K562 treated with DMSO at 1 percent for 24 hours (cell line): ENCODE data around the gene ESPN. TPM values are rescaled to one million over a fixed set of nuclear protein-coding genes. Genes with fewer than 3 reads are reported as not detected.

Experiments
- total RNA-seq: library from RNA; unstranded; fragments of 300-600 nt; gene quantifications from 2 replicates; pipeline ENCODE4 v1.2.3, GENCODE V29; 2022; ENCODE audit warnings: low read depth; ENCODE audit not compliant: insufficient read depth

ESPN gene, protein sequence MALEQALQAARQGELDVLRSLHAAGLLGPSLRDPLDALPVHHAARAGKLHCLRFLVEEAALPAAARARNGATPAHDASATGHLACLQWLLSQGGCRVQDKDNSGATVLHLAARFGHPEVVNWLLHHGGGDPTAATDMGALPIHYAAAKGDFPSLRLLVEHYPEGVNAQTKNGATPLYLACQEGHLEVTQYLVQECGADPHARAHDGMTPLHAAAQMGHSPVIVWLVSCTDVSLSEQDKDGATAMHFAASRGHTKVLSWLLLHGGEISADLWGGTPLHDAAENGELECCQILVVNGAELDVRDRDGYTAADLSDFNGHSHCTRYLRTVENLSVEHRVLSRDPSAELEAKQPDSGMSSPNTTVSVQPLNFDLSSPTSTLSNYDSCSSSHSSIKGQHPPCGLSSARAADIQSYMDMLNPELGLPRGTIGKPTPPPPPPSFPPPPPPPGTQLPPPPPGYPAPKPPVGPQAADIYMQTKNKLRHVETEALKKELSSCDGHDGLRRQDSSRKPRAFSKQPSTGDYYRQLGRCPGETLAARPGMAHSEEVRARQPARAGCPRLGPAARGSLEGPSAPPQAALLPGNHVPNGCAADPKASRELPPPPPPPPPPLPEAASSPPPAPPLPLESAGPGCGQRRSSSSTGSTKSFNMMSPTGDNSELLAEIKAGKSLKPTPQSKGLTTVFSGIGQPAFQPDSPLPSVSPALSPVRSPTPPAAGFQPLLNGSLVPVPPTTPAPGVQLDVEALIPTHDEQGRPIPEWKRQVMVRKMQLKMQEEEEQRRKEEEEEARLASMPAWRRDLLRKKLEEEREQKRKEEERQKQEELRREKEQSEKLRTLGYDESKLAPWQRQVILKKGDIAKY
- total RNA-seq, result 4.8 and 7.7 TPM in 2 replicates

DNA sequence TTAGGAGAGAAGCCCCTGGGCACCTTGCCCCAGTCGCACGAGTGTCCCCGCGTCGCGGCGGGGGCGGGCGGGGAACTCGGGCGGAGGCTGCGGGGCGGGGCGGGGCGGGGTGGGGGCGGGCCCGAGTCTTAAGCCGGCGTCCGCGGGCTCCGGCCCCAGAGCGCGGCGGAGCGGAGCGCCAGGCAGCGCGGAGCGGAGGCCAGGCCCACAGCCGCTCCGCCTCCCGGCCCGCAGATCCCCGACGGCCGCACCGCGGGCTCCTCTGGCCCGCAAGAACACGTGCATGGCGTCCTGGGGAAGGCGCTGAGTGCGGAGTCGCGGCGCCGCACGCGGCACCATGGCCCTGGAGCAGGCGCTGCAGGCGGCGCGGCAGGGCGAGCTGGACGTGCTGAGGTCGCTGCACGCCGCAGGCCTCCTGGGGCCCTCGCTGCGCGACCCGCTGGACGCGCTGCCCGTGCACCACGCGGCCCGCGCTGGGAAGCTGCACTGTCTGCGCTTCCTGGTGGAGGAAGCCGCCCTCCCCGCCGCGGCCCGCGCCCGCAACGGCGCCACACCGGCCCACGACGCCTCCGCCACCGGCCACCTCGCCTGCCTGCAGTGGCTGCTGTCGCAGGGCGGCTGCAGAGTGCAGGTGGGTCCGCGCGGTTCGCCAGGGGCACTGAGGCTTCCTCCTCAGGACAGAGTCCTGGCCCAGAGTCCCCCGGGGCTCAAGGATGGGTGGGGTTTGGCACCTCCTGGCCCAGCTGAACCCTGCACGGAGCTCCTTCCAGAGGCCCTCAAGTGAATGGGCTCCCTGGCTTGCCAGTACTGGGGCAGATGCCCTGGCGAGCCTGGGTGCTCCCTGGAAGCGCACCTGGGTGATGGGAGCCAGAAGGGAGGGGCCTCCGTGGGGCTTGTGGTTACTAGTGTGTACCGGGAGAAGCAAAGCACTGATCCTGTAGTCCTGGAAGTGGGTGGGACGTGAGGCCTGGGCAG is at the start of gene ESPN:
Gene ESPN (plus strand): TSS at position 158 of the 975 bp plus-strand sequence. CDS start 180 bp downstream, at position 338.

DNA sequence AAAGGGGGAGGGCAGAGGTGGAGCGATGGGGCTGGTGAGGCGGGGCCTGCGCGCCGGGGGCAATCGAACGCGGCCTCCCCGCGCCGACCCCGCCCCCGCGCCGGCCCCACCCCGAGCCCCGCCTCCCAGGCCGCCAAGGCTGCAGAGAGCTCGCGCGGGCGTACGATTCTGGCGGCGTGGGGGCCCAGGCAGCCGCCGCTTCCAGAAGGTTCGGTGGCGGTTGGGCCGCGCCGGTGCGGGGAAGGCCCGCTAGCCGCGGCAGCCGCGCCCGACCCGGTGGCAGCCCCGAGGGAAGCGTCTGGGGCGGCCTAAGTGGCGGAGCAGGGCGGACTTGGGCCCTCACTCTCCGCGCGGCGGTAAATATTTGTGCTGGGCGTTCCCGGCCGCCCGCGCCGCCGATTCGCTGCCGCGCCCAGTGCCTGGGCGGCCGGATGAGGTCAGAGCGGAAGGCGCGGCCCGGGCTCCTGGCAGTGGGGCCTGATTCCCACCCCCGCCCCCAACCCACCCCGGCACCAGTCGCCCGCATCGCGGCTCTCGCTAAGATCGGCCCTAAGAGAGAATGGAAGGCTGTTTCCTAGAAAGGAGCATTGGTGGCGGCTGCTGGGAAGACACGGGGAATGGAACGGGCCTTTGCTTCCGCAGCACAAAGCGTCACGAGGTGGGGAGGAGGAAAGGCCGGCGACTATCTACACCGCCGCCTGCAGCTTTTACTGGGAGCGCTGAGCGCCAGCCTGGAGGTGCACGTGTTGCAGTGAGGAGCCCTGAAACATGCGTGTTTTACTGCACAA is 31.0 kb upstream of the ESPN start, which contains the start of gene ACOT7:
Gene ACOT7 (minus strand): TSS at position 368 of the 788 bp plus-strand sequence. CDS start 368 bp downstream, outside the sequence.

DNA sequence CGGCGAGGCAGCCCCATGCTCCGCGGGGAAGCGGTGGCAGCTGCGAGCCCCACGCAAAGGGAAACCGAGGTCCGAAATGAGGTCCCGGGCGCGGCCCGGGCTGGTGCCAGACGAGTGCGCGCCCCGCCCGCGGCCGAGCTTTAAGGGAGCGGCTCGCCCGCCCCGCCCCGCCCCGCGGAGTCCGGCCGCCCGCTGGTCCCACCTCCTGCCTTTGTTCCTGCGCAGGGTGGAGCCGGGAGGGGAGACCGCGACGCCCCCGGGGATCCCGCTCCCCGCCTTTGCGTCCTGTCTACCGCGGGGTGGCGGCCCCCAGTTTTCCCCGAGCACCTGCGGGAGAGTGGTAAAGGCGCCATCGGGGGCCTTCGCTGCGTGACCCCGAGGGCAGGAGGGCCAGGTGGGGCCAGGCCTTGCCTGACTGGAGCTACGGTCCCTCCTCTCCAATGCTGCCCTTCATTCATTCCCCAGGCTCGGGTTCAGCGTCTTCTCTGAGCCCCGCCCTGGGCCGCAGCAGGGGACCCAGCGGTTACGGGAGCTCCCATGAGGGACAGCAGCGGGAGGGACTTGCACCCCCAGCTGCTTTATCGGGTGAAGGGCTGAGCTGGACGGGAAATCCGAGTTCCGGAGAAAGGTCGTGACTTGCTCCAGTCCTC is 4.6 kb upstream of the ESPN start, which contains the start of gene HES2:
Gene HES2 (minus strand): TSS at position 116 of the 650 bp plus-strand sequence. CDS start 99 bp downstream, at position 17.

DNA sequence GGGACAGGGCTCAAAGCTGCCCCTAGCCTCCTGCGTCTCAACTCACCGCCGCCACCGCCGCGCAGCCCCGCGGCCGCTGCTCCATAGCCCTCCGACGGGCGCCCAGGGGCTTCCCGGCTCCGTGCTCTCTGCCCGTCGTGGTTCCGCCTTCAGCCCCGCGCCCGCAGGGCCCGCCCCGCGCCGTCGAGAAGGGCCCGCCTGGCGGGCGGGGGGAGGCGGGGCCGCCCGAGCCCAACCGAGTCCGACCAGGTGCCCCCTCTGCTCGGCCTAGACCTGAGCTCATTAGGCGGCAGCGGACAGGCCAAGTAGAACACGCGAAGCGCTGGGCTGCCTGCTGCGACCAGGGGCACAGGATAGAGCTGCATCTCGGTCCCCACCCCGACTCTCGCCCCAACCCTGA is 41.4 kb downstream of the ESPN start, which contains the start of gene TNFRSF25:
Gene TNFRSF25 (minus strand): TSS at position 151 of the 400 bp plus-strand sequence. CDS start 66 bp downstream, at position 85.

DNA sequence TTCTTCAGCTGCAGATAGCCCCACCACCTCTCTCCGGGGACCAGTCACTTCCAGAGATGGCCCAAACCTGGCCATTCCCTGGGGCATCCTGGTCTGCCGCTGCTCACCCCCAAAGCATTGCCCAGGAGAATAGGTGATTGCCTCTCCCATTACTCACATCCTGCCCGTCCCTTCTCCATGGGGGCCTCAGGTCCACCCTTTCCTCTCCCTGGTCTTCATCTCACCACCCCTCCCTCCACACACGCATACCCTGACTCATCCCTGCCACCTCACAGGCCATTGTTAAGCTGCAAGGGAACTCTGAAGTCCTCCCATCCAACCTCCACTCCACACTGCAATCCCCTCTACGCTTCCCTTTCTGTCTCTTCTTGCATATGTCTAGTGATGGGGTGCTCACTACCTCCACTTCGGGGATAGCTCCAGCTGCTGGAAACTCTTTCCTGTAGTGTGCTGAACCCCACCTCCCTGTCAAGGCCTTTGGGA is 66.9 kb downstream of the ESPN start, which contains the start of gene PLEKHG5:
Gene PLEKHG5 (minus strand): TSS at position 188 of the 483 bp plus-strand sequence. CDS start 14,096 bp downstream, outside the sequence.

Other genes starting within 250 kb of the ESPN start
- 0.06 and 0.12 TPM in 2 replicates for gene CHD5, start 244.5 kb upstream of the ESPN start, total RNA-seq
- 280 and 312 TPM in 2 replicates for gene RPL22, start 225.2 kb upstream of the ESPN start, total RNA-seq
- gene RNF207, start 218.7 kb upstream of the ESPN start, total RNA-seq, result 13.2 and 13.6 TPM in 2 replicates
- gene ICMT, start 188.8 kb upstream of the ESPN start, total RNA-seq, result 54.5 and 57.7 TPM in 2 replicates
- gene HES3, start 180.6 kb upstream of the ESPN start, total RNA-seq, result not detected in 2 replicates
- gene GPR153, start 163.7 kb upstream of the ESPN start, total RNA-seq, result 3.0 and 3.2 TPM in 2 replicates
- 86.2 and 97.4 TPM in 2 replicates for gene ACOT7, start 31.0 kb upstream of the ESPN start, total RNA-seq
- not detected in 2 replicates for gene HES2, start 4.9 kb upstream of the ESPN start, total RNA-seq
- gene TNFRSF25, start 41.4 kb downstream of the ESPN start, total RNA-seq, result 1.1 TPM in 1 of 2 replicates, not detected in the other
- gene PLEKHG5, start 66.9 kb downstream of the ESPN start, total RNA-seq, result 0.09 TPM in 1 of 2 replicates, not detected in the other
- 8.0 and 12.9 TPM in 2 replicates for gene NOL9, start 129.7 kb downstream of the ESPN start, total RNA-seq
- gene TAS1R1, start 130.5 kb downstream of the ESPN start, total RNA-seq, result 0.29 and 0.52 TPM in 2 replicates
- 79.8 and 80.2 TPM in 2 replicates for gene ZBTB48, start 155.2 kb downstream of the ESPN start, total RNA-seq
- gene KLHL21, start 178.1 kb downstream of the ESPN start, total RNA-seq, result 91.9 and 95.6 TPM in 2 replicates
- gene PHF13, start 189.0 kb downstream of the ESPN start, total RNA-seq, result 22.4 and 24.6 TPM in 2 replicates
- 39.9 and 42.9 TPM in 2 replicates for gene THAP3, start 200.1 kb downstream of the ESPN start, total RNA-seq